H7 (cell line): ENCODE results near the gene PLEKHB2. TPM values are rescaled to one million over a fixed set of nuclear protein-coding genes. Genes with fewer than 3 reads are reported as not detected.
A peak's percentile ranks its signal among the peaks of the same experiment; 100 is the strongest.
"Not testable (repeated sequence)": the region's sequence is repeated elsewhere in the genome, so short reads cannot be mapped to it uniquely, and the experiment has no call there.

ENCODE experiments used
- DNase-seq: peaks from one replicate; pipeline ENCODE4 v3.0.0; 2012
- H3K27me3 ChIP-seq: 2 replicates; pipeline ENCODE4 v1.6.0; 2011; ENCODE audit warnings: mild to moderate bottlenecking, low read length; ENCODE audit not compliant: control insufficient read depth, insufficient read depth
- H3K36me3 ChIP-seq: replicated peaks from 2 replicates; pipeline ENCODE4 v1.5.1; 2011; ENCODE audit warnings: low read length; ENCODE audit not compliant: control insufficient read depth, insufficient read depth
- H3K4me3 ChIP-seq: 2 replicates; pipeline ENCODE4 v1.5.1; 2011; ENCODE audit warnings: low read depth, mild to moderate bottlenecking, control low read depth, low read length, moderate library complexity; ENCODE audit not compliant: insufficient read depth
- total RNA-seq: library from RNA; depleted of rRNA; stranded (reverse); fragments of >200 nt; shearing (Covaris generic); gene quantifications from 2 replicates; pipeline ENCODE4 v1.2.3, GENCODE V29; 2014; rRNA removed

The PLEKHB2 gene
- 82.4 and 89.1 TPM in 2 replicates for total RNA-seq

GRCh38 chr2:131105156-131105949 lies at the start of gene PLEKHB2:
PLEKHB2 (plus strand) TSS chr2:131105336; CDS start chr2:131120942, 15,606 bp downstream.
- peak; percentile 98 for DNase-seq
- peak within 1 kb of the TSS; percentile 93 for H3K4me3 ChIP-seq
- H3K27me3 ChIP-seq, result no peaks in the 10 kb centered on the region
- H3K36me3 ChIP-seq, result no peaks in the 10 kb centered on the region

GRCh38 chr2:131056204-131056931 lies 48.8 kb upstream of the PLEKHB2 start:
- H3K36me3 ChIP-seq, result peaks cover 29% of the 10 kb centered on the region
- no peaks in the 10 kb centered on the region for H3K27me3 ChIP-seq
- H3K4me3 ChIP-seq, result no peak overlapping the region
- DNase-seq, result peak; percentile 13

- H3K36me3 ChIP-seq, result peaks cover 28% of the 10 kb centered on the region
- H3K4me3 ChIP-seq, result no peak overlapping the region
- peak; percentile 13 for DNase-seq
- no peaks in the 10 kb centered on the region for H3K27me3 ChIP-seq
Measured at GRCh38 chr2:131056932-131057287, 48.2 kb upstream of the PLEKHB2 start.

GRCh38 chr2:131058214-131058843 lies 46.8 kb upstream of the PLEKHB2 start:
- no peaks in the 10 kb centered on the region for H3K27me3 ChIP-seq
- DNase-seq, result peak; percentile 25
- peaks cover 21% of the 10 kb centered on the region for H3K36me3 ChIP-seq
- H3K4me3 ChIP-seq, result no peak overlapping the region

DNA sequence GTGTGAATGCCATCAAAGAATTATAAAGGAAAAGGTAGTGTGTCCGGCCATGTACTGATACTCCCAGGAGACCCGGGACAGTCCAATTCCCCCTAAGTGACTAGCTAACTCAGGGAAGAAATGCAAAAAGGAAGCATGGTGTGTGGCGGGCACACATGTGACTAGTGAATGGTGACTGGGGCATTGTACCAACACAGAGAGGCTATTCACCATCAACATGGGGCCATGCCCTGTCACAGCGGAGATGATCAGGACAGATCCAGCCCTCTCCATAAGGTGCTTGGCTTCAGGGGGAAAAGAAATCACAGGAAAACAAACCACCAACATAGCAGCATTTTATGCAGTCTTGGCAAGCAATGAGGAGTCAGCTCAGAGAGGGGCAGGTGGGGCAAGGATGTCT lies 46.2 kb upstream of the PLEKHB2 start:
- Histone ChIP-seq H3K36me3 (peaks cover 20% of the 10 kb centered on the region), H3K4me3 (no peak overlapping the region), H3K27me3 (no peaks in the 10 kb centered on the region)
- DNase-seq, result peak; percentile 14

DNA sequence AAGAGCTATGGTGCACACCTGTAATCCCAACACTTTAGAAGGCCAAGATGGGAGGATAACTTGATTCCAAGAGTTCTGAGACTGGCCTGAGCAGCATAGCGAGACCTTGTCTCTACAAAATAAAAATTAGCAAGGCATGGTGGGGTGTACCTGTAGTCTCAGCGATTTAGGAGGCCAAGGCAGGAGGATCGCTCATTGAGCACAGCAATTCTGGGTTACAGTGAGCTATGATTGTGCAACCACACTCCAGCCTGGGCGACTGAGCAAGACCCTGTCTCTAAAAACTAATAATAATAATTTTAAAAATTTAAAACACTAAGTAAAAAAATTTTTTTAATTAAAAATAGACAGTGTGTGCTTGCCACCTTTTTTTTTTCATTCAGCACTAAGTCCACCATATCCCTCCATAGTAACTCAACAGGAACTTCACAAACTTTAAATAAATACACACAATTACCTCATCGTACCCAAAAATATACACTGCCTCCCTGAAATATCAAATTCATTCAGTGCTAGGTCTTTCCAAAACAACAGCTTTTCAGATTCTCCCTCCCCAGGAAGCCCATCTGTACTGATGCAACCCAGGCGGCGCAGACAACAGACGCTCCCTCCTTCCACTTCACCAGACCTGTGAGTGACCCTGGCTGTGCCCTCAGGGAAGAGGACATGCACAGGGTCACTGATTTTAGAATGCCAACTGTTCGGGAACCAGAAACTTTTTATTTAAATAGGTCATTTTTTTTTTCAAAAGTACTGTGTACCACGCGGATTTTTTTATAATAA lies 41.4 kb upstream of the PLEKHB2 start:
- H3K27me3 ChIP-seq, result no peaks in the 10 kb centered on the region
- no peak for DNase-seq
- H3K4me3 ChIP-seq, result no peak overlapping the region
- H3K36me3 ChIP-seq, result peaks cover 5% of the 10 kb centered on the region; the same call in 1 of the 2 replicates

- peaks cover 6% of the 10 kb centered on the region for H3K36me3 ChIP-seq
- no peaks in the 10 kb centered on the region for H3K27me3 ChIP-seq
- DNase-seq, result no peak
- H3K4me3 ChIP-seq, result no peak overlapping the region
Measured at GRCh38 chr2:131064589-131065512, 40.3 kb upstream of the PLEKHB2 start.

- no peak for DNase-seq
- H3K36me3 ChIP-seq, result peaks cover 15% of the 10 kb centered on the region
- no peaks in the 10 kb centered on the region for H3K27me3 ChIP-seq
- H3K4me3 ChIP-seq, result no peak overlapping the region
Measured at GRCh38 chr2:131067465-131068125, 37.5 kb upstream of the PLEKHB2 start.

DNA sequence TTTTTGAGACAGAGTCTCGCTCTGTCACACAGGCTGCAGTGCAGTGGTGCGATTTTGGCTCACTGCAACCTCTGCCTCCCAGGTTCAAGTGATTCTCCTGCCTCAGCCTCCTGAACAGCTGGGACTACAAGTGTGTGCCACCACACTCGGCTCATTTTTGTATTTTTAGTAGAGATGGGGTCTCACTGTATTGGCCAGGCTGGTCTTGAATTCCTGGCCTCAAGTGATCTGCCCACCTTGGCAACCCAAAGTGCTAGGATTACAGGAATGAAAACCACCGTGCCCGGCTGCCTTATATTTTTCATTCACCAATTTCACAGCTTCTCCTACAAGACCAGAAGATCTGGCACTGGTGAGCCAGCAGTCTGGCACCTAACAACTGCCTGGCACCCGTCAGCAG lies 37.0 kb upstream of the PLEKHB2 start:
- not testable (repeated sequence) for H3K27me3 ChIP-seq, H3K4me3 ChIP-seq, DNase-seq
- peaks cover 15% of the 10 kb centered on the region for H3K36me3 ChIP-seq

GRCh38 chr2:131075578-131075977 lies 29.6 kb upstream of the PLEKHB2 start:
- H3K27me3 ChIP-seq, H3K4me3 ChIP-seq, DNase-seq: not testable (repeated sequence)
- H3K36me3 ChIP-seq, result peaks cover 32% of the 10 kb centered on the region

DNA sequence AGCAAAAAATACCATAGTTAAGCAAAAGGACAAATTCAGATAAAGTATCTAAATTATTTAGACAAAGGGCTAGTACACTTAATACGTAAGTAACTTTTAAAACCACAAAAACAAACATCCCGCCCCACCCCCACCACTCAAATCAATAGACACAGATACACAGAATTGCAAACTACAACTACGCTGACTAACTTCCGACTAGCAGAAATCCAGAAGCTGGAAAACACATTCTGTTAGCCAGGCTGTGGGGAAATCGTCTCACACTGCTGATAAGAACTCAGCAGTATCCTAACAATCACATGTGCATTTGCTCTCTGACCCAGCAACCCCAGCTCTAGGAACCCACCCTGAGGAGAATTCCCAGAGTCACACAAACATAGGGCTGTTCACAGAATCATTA lies 28.4 kb upstream of the PLEKHB2 start:
- no peak for DNase-seq
- Histone ChIP-seq H3K27me3 (no peaks in the 10 kb centered on the region), H3K36me3 (peaks cover 26% of the 10 kb centered on the region), H3K4me3 (no peak overlapping the region)

- no peak for DNase-seq
- H3K36me3 ChIP-seq, result peaks cover 29% of the 10 kb centered on the region
- H3K27me3 ChIP-seq, result no peaks in the 10 kb centered on the region
- no peak overlapping the region for H3K4me3 ChIP-seq
Measured at GRCh38 chr2:131077182-131077846, 27.8 kb upstream of the PLEKHB2 start.

DNA sequence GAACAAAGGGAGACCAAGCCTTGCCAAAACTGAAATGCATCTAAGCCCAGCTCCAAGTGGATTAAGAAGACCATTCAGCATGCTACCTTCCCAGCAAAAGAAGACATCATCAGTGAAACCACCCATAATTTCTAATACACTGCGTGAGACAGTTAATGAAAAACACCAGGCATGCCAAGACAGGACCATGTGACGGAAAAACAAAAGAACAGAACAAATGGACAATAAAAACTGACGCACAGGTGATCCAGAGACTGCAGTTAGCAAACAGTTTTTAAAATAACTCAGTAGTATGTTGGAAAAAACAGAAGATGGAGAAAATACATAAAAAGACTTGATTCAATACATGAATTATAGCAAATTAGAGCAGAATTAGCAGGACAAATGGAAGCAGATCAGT lies 27.2 kb upstream of the PLEKHB2 start:
- H3K36me3 ChIP-seq, result peaks cover 28% of the 10 kb centered on the region
- H3K4me3 ChIP-seq, result no peak overlapping the region
- H3K27me3 ChIP-seq, result no peaks in the 10 kb centered on the region
- no peak for DNase-seq
